ENCODE data around the gene ARMC6.

The ARMC6 gene

DNA sequence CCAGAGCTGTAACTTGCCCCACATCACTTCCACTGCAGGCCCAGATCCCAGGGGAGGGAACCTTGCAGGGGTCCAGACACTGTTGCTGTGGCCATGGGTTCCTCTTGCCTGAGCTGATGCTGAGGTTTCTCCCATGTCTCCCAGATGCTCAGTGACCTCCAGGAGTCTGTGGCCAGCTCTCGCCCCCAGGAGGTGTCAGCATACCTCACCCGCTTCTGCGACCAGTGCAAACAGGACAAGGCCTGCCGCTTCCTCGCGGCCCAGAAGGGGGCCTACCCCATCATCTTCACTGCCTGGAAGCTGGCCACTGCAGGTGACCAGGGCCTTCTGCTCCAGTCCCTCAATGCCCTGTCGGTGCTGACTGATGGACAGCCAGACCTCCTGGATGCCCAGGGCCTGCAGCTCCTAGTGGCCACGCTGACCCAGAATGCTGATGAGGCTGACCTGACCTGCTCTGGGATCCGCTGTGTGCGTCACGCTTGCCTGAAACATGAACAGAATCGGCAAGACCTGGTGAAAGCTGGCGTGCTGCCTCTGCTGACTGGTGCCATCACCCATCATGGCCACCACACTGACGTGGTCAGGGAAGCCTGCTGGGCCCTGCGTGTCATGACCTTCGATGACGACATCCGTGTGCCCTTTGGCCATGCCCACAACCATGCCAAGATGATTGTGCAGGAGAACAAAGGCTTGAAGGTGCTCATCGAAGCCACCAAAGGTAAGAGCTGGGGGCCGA lies 18.2 kb downstream of the ARMC6 start:
- no peak for DNase-seq (ENCODE audit: extremely low read depth, low read depth)
- TF ChIP-seq, protein P1, sequence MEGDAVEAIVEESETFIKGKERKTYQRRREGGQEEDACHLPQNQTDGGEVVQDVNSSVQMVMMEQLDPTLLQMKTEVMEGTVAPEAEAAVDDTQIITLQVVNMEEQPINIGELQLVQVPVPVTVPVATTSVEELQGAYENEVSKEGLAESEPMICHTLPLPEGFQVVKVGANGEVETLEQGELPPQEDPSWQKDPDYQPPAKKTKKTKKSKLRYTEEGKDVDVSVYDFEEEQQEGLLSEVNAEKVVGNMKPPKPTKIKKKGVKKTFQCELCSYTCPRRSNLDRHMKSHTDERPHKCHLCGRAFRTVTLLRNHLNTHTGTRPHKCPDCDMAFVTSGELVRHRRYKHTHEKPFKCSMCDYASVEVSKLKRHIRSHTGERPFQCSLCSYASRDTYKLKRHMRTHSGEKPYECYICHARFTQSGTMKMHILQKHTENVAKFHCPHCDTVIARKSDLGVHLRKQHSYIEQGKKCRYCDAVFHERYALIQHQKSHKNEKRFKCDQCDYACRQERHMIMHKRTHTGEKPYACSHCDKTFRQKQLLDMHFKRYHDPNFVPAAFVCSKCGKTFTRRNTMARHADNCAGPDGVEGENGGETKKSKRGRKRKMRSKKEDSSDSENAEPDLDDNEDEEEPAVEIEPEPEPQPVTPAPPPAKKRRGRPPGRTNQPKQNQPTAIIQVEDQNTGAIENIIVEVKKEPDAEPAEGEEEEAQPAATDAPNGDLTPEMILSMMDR (IDR thresholded peaks at IDR 0.05; ENCODE audit: low read depth, low read length, missing control alignments) = no peak
- H3K4me3 ChIP-seq (replicated peaks; ENCODE audit: low read depth, low read length) = no peak overlapping the region

DNA sequence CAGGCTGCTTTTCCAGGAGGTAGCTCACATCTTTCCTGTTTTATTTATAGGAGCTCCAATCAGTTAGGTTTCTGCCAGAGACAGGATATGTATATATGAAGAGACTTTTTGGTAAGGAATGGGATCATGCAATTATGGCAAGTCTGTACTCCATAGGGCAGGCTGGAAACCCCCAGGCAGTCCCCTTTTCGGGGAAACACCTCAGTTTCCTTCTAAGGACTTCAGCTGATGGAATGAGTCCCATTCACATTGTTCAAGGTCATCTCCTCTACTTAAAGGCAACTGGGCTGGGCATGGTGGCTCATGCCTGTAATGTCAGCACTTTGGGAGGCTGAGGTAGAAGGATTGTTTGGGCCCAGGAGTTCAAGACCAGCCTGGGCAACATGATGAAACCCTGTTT lies 19.5 kb downstream of the ARMC6 start:
- no peak overlapping the region for H3K4me3 ChIP-seq (replicated peaks; ENCODE audit: low read depth, low read length)
- TF ChIP-seq, protein P1 (IDR thresholded peaks at IDR 0.05; ENCODE audit: low read depth, low read length, missing control alignments) = no peak
- no peak for DNase-seq (ENCODE audit: extremely low read depth, low read depth)

DNA sequence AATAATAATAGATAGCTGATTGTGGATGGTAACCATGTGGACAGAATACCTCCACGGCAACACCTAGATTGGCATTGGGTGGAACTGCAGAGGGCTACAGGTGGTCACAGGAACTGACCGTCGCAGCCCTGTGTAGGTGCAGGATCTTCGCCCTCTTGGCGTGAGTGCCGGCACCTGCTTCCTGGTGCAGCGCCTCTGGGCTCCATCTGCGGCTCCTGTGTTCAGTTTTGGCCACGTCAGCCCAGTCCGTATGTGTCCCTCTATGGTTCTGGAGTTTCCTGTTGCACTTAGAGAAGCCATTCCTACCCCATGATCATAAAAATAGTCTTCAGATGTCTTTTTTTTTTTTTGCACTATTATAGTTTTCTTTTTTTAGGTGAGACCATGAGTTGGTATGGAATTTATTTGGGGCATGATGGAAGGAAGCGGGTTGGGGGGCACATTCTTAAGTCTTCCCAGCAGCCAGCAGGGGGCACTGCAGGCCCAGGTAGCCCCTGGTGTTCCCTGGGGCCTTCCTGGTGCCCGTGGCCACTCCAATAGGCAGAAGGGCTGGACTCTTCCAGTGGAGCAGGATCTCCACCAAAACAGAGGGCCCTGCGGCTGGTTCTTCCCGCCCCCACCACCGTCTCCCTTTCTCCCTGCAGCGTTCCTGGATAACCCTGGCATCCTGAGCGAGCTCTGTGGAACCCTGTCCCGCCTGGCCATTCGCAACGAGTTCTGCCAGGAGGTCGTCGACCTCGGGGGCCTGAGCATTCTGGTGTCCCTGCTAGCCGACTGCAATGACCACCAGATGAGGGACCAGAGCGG lies 20.3 kb downstream of the ARMC6 start:
- no peak for DNase-seq (ENCODE audit: extremely low read depth, low read depth)
- TF ChIP-seq, protein P1 (IDR thresholded peaks at IDR 0.05; ENCODE audit: low read depth, low read length, missing control alignments) = peak; percentile 69
- H3K4me3 ChIP-seq (replicated peaks; ENCODE audit: low read depth, low read length) = no peak overlapping the region

DNA sequence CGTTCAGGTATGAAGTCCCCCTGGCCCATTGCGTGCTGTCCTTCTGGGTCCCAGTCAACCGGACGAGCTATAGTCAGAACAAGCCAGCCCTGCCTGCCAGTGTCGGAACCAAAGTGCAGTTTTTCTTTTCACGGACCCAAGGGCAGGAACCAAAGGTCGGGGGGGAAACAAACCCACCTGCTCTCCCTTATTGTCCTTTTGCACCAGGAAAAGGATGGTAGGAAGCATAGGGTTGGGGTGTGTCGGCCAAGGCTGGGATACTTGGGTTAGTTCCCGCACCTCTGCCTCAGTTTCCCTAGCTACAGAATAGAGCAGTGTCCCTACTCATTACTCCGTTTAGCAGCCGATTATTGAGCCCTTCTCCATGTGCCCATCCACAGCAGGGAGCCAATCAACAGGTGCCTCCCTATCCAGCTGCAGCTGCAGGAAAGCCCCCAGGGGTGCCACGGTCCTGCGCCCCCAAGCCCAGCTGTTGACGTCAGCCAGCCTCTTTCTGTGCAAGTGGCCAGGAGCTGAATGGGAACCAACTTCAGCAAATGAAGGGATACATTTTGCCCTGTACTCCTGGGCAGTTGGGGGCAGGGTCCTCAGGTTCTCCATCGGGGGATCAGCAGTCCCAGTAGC lies 21.0 kb downstream of the ARMC6 start:
- H3K4me3 ChIP-seq (replicated peaks; ENCODE audit: low read depth, low read length) = no peak overlapping the region
- no peak for DNase-seq (ENCODE audit: extremely low read depth, low read depth)
- TF ChIP-seq, protein P1 (IDR thresholded peaks at IDR 0.05; ENCODE audit: low read depth, low read length, missing control alignments) = no peak

DNA sequence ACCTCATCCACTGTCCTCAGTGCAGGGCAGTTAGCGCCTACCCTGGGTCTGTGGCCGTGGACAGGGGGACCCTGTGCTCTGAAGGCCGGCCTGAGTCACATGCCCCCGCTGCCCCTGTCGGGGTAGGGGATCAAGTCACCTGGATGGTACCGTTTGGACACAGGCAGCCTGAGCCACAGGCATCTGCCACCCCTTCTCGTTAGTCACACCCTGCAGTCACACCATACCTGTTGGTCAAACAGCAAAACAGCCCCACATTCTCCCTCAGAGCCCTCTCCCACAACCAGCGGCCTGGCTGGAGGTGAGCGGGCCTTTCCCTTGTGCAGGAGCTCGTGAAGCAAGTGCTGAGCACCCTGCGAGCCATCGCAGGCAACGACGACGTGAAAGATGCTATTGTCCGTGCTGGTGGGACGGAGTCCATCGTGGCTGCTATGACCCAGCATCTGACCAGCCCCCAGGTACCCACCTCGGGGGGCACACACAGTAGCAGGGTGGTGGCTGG lies 21.6 kb downstream of the ARMC6 start:
- DNase-seq (ENCODE audit: extremely low read depth, low read depth) = no peak
- H3K4me3 ChIP-seq (replicated peaks; ENCODE audit: low read depth, low read length) = no peak overlapping the region
- TF ChIP-seq, protein P1 (IDR thresholded peaks at IDR 0.05; ENCODE audit: low read depth, low read length, missing control alignments) = no peak

DNA sequence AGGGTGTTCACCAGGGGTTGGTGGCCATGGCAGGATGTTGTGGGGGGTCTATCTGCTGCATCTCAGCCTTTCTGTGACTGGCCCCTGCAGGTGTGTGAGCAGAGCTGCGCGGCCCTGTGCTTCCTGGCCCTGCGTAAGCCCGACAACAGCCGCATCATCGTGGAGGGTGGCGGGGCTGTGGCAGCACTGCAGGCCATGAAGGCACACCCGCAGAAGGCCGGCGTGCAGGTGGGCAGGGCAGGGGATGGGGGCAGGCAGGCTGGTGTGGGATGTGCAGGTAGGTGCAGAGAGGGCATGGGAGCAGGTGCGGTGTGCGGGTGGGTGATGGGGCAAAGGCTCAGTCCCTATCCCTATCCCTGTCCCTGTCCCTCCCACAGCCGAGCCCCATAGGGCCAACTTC lies 22.3 kb downstream of the ARMC6 start:
- TF ChIP-seq, protein P1 (IDR thresholded peaks at IDR 0.05; ENCODE audit: low read depth, low read length, missing control alignments) = no peak
- no peak for DNase-seq (ENCODE audit: extremely low read depth, low read depth)
- no peak overlapping the region for H3K4me3 ChIP-seq (replicated peaks; ENCODE audit: low read depth, low read length)
